GM19035 (cell line): Measurements from ENCODE around the gene CFAP45.

Experiments used
- ATAC-seq: cut with Tn5 transposase; IDR thresholded peaks from one replicate; pipeline ENCODE4 v1.9.1; 2021; ENCODE audit not compliant: unreplicated experiment

Gene CFAP45, protein sequence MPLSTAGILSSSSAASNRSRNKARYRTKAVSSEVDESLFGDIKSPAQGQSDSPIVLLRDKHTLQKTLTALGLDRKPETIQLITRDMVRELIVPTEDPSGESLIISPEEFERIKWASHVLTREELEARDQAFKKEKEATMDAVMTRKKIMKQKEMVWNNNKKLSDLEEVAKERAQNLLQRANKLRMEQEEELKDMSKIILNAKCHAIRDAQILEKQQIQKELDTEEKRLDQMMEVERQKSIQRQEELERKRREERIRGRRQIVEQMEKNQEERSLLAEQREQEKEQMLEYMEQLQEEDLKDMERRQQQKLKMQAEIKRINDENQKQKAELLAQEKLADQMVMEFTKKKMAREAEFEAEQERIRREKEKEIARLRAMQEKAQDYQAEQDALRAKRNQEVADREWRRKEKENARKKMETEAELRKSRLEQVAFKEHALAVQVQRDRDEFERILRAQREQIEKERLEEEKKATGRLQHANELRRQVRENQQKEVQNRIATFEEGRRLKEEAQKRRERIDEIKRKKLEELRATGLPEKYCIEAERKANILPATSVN

GRCh38 chr1:159900086-159900680 lies at the start of gene CFAP45:
CFAP45 (minus strand) TSS chr1:159900165; CDS start chr1:159900098, 67 bp downstream.
- no peak for ATAC-seq

- ATAC-seq, result no peak
These were observed 49.2 kb upstream of the CFAP45 start for GRCh38 chr1:159949123-159949522.

DNA sequence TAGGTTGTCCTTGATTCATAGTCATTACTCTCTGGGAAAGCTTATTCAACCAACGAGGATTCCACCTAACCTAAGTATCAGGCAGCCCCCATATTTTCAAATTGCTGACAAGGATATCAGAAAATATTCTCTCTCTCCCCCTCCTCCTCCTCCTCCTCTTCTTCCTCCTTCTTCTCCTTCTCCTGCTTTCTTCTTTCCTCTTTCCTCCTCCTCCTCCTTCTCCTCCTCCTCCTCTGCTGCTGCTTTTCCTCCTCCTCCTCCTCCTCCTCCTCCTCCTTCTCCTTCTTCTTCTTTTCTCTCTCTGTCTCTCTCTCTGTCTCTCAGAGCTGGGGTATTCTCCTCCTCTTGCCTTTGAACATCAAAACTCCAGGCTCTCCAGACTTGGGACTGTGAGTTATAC lies 48.0 kb upstream of the CFAP45 start:
- no peak for ATAC-seq

GRCh38 chr1:159946242-159947187 lies 46.5 kb upstream of the CFAP45 start:
- no peak for ATAC-seq

DNA sequence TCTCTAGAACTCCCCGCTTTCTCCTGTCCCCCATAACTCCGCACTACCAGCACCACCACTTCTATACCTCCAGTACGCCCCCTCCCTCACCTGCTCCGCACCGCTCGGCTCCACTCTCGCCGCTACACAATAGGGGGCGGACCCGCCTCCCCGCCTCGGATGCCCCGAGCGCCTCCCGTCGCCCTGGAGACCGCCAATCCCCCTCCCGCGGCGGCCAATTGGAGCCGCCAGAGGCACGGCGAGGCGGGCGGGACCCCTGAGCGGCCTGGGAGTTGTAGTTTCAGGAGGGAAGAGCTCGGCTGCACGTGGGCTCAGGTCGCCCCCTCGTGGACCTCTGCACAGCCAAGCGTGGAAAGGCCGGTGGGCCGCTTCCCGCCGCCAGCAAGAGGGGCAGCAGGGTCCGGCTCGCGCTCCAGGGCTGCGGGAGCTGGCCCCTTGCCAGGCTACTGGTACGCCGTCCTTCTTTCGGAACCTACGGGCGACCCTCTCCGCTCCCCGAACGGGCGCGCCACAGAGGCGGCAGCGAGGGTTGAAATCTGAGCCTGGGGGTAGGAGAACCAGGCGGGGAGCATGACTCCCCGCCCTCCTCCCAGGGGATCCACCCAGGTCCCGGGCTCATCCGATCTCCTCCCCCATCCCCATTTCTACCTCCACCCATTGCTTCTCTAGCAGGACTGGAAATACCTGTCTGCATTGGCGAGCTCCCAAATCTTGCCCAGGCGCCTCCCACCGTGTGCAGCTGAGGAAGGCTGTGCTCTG lies 45.7 kb upstream of the CFAP45 start, which contains the start of gene IGSF9:
TSS of gene IGSF9 (minus strand) at position 131 of the 759 bp plus-strand sequence. CDS start 2,159 bp downstream, outside the sequence.
- ATAC-seq, result peak; percentile 69

DNA sequence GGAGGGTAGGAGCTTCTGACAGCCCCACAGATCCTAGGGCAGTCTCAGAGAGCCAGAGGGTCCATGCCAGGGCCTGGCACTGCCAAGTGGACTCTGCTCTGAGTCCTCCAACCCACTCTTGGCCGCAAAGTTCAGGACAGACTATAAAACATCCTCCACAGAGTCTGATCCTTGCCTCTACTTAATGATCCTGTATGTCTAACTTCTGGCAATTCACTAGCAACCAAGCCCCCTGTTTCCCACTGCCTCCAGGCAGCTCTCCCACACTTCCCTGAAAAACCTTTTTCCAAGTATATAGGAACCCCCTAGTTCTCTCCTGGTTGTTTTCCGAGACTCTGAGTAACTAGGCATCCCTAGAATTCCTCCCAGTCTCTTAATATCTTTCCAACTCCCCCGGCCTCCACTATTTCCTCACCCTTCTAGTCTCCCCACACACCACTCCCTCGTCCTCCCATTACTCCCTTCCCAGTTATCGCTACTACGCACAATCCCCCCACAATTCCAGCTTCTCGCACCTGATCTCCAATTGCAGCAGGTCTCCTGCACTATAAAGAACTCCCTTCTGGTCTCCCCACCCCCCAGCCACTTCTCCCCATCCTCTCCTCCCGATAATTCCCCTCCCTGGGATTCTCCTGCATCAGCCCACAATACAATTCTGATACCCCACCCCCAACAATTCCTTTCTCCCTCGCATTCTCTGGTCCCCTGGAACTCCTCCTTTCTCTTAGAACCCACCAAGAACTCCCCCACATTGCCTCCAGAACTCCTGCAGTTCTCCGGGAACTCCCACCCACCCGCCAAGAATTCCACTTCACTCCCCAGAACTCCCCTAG lies 44.9 kb upstream of the CFAP45 start:
- ATAC-seq, result no peak

DNA sequence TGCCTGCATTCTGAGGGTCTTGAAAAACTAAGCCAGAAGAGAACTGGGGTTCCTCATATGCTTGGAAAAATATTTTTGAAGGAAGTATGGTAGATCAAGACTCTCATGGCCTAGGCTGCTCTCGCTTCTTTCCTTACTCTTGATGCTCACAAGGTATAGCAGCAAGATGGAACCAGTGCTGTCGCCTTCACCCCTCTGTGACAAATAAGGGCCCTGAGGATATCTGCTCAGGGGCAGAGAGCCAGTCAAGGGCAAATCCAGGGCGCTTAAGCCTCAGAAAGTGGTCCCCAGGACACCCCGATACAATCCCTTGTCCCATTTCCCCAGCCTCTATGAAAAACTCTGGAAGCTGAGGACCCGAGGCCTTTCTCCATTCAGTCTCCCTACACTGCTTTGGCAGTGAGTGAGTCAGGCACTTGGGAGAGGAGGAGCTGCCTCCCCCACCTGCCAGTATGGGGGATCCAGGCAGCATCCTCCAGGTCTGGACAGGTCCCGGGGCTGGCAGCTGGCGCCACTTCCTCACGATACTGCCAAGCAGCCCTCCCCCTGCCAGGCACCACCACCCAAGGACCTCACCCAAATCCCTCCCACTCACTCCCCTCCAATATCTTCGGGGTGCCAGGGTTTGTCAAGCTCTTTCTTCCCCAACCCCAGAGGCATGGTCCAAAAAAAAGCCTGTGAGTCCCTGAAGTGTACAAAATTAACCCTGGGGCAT lies 44.1 kb upstream of the CFAP45 start:
- ATAC-seq, result no peak

DNA sequence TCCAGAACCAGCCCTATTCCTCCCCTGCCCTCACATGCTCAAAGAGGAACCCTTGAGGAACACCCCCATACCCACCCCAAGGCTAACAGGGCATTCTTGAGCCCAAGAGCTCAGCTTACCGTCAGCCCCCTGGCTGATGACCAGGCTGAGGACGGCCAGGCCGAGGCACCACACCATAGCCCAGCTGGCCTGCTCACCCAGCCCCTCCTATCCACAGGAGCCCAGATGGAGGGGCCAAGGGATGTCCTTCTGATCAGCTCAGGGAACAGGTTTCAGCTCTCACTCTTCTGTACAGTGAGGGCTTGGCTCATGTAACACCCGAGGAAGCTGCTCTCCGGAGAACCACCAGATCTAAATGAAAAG lies 43.3 kb upstream of the CFAP45 start:
- no peak for ATAC-seq

DNA sequence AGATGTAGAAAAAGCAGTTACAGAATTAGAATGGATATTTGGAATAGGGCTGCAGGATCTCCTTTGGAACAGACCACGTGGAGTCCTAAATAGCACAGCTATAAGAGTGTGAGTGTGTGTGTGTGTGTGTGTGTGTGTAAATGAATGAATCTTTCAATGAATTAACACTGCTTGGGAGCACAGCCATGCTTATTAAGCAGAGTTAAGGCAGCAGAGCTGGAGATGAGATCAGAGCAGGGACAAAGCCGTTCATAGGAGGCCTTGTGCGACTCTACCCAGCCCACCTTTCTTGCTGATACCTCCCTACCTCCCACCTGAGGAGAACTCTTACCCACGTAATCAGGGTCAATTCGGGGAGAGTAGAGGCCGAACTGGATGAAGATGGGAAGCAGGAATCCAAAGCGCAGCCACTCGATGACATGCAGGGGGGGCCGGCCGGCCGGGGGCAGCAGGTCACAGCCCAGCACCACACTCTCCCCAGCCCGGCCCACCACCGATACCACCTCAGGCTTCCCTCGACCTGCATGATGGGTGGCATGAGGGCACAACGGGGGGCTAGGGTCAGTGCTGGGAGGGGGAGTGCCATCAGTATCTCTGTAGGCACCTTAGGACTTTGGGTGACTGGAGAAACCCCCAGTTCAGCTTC lies 42.8 kb upstream of the CFAP45 start:
- ATAC-seq, result no peak

- no peak for ATAC-seq
These were observed 41.9 kb upstream of the CFAP45 start for GRCh38 chr1:159941591-159942560.

DNA sequence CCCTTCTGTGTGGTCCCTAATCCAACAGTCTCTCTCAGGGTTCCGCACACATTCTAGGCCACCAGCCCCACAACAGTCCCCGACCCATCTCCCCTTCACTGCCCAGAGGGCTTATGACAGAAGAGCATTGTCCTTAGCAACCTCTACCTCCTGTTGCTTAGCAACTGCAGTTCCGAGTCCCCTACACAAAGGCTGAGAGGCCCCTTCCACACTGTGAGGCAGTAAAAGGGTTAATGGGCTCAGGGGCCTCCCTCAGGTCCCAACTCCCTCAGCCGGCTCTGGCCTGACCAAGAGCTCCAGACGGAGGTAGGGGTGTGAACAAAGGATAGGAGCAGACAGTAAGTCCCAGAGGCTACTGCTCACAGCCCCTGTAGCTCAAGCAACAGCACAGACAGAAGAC lies 41.2 kb upstream of the CFAP45 start:
- no peak for ATAC-seq

DNA sequence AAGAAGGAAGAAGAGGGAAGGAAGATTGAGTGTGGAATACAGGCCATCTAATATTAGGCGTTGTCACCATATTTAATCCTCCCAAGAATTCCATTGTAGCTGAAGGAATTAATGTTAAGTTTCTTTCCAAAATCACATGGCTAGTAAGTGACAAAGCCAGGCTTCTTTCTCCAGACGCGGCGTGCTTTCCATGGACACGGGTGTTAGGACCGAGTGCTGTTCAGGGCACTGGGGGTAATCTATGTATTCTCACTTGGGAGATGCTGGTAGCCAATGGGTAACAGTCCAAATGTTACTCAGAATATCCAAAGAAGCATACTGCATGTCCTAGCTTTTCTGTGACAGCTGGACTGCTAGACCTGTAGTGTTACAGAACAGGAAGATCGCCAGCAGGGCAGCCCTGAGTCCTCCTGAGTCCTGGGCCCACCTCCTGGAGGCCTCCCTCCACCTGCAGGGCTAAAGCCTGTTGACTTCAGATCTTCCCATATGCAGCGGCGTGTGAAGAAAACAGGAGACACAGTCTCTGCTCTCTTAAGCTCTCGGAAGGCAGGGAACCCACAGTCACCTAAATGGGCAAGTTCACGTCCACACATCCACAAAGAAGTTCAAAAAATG lies 40.1 kb upstream of the CFAP45 start:
- no peak for ATAC-seq

DNA sequence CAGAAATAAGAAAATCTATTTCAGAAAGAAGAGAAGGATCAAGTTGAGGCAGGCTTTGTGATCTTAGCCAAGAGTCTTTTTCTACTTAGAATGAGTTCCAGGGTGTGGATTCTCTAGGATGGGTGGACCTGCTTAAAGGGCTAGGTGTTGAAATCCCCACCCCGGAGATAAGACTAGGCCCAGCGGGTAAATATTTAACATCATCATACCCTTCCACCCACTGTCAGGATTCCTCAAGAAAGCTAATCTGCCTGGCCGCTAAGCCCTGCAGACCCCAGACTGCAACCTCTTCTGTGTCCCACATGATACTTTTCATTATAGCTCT lies 39.7 kb upstream of the CFAP45 start:
- ATAC-seq, result no peak

GRCh38 chr1:159938905-159939677 lies 39.1 kb upstream of the CFAP45 start:
- no peak for ATAC-seq

- ATAC-seq, result no peak
These were observed 38.4 kb upstream of the CFAP45 start for GRCh38 chr1:159938211-159938852.
